RWPE1 (cell line): ENCODE results near the gene SNCG.

ENCODE experiments used
- CTCF ChIA-PET: fragments of 350-600 bp; sonication (Branson Sonifier 250); formaldehyde crosslinking; extraction: SDS; loops from one replicate; lab custom pipeline; 2021; lab: Yijun Ruan, JAX
- POLR2A ChIA-PET: fragments of 400-600 bp; formaldehyde crosslinking; extraction: SDS; loops from one replicate; lab custom pipeline; 2020; ENCODE audit warnings: antibody characterized with exemption; ENCODE audit not compliant: low non-redundant PET; lab: Yijun Ruan, JAX
- DNase-seq: peaks from one replicate; pipeline ENCODE4 v3.0.0; 2012; ENCODE audit warnings: low spot score
- H3K27ac ChIP-seq: fragments of 450-650 bp; 2 replicates; pipeline ENCODE4 v1.5.1; 2017
- TF ChIP-seq, protein P1 (sequence below): fragments of 450-650 bp; conservative IDR thresholded peaks from 2 replicates; pipeline ENCODE4 v1.5.1; 2017; ENCODE audit warnings: low read depth, mild to moderate bottlenecking

Gene SNCG

DNA sequence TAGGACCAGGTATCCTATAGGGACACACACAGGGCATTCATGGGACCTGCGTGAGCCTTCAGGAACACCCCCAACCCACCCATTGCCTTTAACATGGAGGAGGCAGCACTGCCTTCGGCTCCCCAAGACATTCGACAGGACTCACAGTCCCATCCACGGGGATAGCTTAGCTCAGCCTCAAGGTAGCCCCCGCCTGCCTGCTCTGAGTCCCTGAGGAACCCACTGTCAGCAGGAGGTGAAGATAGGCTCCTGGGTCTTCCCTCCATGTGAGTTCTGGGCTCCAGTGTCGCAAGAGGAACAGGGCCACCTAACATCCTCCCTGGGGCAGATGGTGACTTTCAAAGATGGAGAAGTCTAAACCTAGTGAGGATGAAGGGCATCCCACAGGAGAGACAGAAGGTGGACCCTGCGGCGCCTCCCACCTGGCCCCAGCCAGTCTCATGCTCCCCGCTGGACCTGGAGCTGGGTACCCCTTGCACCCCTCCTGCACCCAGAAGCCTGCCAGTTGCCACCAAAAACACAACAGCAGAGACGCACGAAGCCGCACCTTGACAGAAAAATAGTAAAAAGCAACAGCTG lies 5.0 kb downstream of the SNCG start:
- ChIA-PET POLR2A (no interaction called here), CTCF (interaction anchor here (0.6 kb wide), 1 partner anchor 12 kb away, joined by 4 read pairs; no protein-coding TSS in a partner anchor)
- TF ChIP-seq, protein P1, sequence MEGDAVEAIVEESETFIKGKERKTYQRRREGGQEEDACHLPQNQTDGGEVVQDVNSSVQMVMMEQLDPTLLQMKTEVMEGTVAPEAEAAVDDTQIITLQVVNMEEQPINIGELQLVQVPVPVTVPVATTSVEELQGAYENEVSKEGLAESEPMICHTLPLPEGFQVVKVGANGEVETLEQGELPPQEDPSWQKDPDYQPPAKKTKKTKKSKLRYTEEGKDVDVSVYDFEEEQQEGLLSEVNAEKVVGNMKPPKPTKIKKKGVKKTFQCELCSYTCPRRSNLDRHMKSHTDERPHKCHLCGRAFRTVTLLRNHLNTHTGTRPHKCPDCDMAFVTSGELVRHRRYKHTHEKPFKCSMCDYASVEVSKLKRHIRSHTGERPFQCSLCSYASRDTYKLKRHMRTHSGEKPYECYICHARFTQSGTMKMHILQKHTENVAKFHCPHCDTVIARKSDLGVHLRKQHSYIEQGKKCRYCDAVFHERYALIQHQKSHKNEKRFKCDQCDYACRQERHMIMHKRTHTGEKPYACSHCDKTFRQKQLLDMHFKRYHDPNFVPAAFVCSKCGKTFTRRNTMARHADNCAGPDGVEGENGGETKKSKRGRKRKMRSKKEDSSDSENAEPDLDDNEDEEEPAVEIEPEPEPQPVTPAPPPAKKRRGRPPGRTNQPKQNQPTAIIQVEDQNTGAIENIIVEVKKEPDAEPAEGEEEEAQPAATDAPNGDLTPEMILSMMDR: no peak
- peak overlapping the region; percentile 41 for H3K27ac ChIP-seq
- no peak for DNase-seq

DNA sequence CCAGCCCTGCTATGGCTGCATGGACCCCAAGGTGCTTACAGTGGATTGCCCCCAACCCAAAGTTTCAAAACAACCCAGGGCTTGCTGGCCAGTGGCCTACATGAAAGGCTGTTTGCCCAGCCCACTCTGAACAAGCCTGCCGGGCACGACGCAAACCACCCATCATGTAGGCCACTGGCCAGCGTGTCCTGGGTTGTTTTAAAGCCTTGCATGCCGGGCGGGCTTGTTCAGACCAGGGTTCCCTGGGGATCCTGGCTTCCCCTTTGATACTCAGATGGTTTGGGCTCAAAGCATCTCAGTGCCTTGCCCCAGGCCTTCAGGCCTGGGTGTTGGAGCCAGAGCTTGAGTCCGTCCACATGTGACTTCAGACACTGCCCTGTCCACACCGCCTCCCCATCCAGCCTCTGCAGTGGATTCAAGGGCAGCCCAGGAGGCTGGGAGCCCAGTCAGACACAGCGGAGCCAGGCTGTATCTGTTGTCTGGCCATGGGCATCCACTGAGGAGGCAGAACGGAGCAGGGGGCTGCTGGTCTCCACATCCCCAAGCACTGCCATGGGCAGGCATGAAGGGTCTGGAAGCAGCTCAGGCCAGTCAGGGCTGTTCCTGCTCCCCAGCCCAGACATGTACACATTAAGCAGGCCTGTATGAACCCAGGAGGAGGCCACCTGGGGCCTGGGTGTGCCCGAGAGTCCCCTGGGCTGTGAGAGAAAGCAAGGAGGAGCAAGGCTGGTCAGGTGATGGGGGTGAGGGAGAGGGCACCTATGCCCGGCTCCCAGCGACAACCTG lies 5.9 kb downstream of the SNCG start:
- CTCF ChIA-PET: interaction anchor here (1.7 kb wide), 1 partner anchor 25 kb away, joined by 4 read pairs; no protein-coding TSS in a partner anchor
- TF ChIP-seq, protein P1: no peak
- DNase-seq: no peak
- peak overlapping the region; percentile 41 for H3K27ac ChIP-seq
- POLR2A ChIA-PET: no interaction called here

DNA sequence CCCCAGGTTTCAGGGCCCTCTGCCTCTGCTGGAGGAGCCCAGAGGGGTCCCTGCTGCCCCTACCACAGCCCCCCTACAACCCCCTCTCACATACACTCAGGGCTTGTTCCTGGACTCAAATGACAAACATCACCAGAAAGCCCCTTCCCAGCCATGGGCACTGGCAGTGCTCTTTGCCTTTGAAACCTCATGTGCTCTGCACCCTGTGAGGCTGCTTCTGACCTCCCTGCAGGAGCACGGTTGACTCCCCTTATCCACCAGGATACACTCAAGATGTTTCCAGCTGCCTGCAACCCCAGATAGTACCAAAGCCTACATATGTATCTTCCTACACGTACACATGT lies 6.4 kb downstream of the SNCG start:
- POLR2A ChIA-PET: no interaction called here
- DNase-seq: no peak
- CTCF ChIA-PET: interaction anchor here (1.7 kb wide), 1 partner anchor 26 kb away, joined by 4 read pairs; no protein-coding TSS in a partner anchor
- peak overlapping the region; percentile 41 for H3K27ac ChIP-seq
- TF ChIP-seq, protein P1: no peak

DNA sequence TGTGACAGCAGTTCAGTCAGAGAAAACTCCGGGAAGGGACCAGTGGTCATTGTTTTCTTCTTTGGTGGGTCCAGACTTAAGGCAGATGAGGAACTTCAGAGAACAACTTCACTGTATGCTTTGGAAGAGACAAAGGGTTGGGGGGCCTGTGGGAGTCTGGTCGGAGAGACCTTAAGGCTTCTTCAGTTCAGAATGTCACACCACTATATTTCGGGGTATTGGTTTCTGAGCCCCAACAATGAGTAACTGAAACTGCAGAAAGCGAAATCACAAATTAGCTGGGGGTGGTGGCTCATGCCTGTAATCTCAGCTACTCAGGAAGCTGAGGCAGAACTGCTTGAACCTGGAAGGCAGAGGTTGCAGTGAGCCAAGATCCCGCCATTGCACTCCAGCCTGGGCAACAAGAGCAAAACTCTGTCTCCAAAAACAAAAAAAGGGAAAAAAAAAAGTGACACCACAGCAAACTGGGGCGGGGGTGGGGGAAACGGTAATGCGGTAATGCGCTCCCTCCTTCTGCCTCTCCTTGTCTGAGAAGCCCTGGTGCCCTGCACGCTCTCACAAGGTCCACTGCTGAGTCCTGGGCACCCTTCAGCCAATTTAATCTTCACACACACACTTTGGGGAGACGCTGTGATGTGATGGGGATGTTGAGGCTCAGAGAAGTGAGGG lies 7.7 kb downstream of the SNCG start:
- H3K27ac ChIP-seq: peak overlapping the region; percentile 100
- DNase-seq: no peak
- TF ChIP-seq, protein P1: no peak
- ChIA-PET POLR2A (interaction anchor here (0.8 kb wide), 1 partner anchor 23 kb away, joined by 3 read pairs; no protein-coding TSS in a partner anchor), CTCF (interaction anchor here (0.6 to 1.7 kb wide), 10 partner anchors 7 to 195 kb away, joined by 3 to 7 read pairs (median 4); partner anchors contain the start of gene SNCG)

DNA sequence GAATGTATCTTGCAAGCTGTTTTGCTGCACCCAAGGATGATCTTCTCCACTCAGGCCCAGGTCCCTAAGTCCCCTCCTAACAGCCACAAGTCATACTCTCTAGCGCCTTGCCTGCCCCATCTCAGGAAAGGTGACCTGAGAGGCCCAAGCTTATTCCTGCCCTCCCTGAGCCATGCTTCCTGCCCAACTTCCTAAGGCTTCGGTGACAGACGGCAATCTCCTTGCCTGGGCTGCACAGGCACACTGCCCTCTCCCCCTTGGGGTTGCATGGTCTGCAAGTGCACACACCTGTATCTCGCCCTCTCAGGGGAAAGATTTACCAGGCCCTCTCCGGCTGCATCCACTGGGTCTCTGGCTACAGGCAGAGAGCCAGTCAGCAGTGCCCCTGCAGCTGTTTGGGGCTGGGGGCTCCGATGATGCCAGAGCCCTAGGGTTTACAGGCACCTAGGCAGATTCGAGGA lies 9.1 kb downstream of the SNCG start:
- POLR2A ChIA-PET: interaction anchor here (0.5 to 2.6 kb wide), 3 partner anchors 9 to 128 kb away, joined by 5 to 18 read pairs (median 8); partner anchors contain the start of genes SHLD2 and SNCG
- H3K27ac ChIP-seq: peak overlapping the region; percentile 100
- CTCF ChIA-PET: interaction anchor here (0.6 to 2.6 kb wide), 7 partner anchors 9 to 279 kb away, joined by 3 to 17 read pairs (median 3); partner anchors contain the start of gene SNCG

More for the DNA sequence above, 9.1 kb downstream of the SNCG start:
- TF ChIP-seq, protein P1: no peak
- DNase-seq: no peak
